Testis (tissue), 2 donors: ENCODE measurements around the gene AGPAT1.

ENCODE experiments used
- CTCF ChIP-seq, 3 experiments: fragments of 450-650 bp in 2 of 3; fragments of 200-600 bp in 1 of 3; sonication (generic) in 1 of 3; IDR thresholded peaks; one replicate each; pipeline ENCODE4 v1.5.1; 2016 to 2019; ENCODE audit warnings: antibody characterized with exemption in 3 of 3, mild to moderate bottlenecking in 2 of 3, moderate library complexity in 1 of 3
- POLR2A ChIP-seq: fragments of 450-650 bp; IDR thresholded peaks from one replicate; pipeline ENCODE4 v1.6.1; 2017; ENCODE audit warnings: antibody characterized with exemption, mild to moderate bottlenecking, moderate library complexity

DNA sequence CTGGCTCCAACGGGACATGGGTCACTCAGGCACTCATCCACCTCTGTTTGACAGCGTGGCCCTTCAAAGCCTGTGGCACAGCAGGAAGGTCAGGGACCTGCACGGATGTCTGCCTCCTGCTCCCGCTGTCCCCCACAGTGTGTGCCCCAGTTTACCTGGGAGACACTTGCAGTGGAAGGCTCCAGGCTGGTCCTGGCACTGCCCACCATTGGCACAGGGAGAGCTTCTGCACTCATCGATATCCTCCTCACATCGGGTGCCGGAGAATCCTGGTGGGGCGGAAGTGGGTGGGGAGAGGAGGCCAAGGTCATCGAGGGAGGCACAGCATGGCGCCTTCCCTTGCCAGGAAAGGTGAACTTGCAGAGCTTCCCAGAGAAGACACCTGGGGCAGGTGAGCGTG lies 41.1 kb upstream of the AGPAT1 start:
- no peak for TF ChIP-seq CTCF (IDR thresholded peaks at IDR 0.05)
- TF ChIP-seq POLR2A = no peak
